HG02610 (cell line): ENCODE results near the gene TADA2B.

ENCODE experiments used
- ATAC-seq: cut with Tn5 transposase; IDR thresholded peaks from one replicate; pipeline ENCODE4 v1.9.1; 2021; ENCODE audit warnings: mild to moderate bottlenecking, moderate library complexity; ENCODE audit not compliant: unreplicated experiment

The TADA2B gene

DNA sequence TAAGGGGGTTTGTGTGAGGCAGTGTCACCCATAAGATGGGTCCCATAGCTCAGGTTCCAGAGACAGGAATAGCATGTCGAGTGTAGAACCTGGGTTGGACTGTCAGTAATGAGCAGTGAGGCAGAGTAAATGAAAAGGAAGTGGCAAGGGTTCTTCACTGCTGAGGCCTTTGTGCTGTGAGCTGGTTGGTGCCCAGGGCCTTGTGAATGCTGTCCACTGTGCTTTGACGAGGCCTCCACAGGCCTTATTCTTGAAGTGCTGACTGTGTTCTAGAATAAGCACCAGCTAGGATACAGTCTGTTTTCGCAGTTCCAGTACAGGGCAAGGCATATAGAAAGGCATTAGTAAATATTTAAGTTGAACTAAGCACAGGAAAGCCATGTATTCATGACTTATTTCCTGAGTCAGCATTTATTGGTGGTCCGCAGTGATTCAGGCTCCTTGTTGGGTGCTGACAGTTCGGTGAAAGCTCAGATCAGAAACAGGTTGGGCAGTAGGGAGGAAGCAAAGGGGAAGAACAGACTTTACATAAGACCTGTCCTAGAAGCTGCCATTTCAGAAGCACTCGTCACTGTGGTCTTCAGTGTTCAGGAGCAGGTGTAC lies 25.6 kb upstream of the TADA2B start:
- ATAC-seq, result no peak

DNA sequence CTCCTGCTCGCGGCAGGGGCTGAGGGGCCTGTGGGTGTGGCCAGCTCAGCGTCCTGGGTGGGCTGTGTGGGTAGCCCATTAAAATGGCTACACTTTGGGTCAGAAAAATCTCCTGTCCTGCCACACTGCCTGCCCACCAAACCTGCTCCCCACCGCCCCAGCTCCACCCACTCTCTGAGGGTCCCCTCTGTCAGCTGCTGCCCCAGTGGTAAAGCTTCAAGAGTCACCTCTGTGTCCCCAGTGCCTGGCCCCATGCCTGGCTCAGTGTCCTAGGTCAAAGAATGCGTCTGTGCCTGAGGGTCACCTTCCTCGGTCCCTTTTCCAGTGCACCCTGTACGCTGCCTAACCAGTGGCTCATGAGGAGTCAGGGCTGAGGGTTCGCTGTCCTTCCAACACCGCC lies 24.9 kb upstream of the TADA2B start:
- no peak for ATAC-seq

DNA sequence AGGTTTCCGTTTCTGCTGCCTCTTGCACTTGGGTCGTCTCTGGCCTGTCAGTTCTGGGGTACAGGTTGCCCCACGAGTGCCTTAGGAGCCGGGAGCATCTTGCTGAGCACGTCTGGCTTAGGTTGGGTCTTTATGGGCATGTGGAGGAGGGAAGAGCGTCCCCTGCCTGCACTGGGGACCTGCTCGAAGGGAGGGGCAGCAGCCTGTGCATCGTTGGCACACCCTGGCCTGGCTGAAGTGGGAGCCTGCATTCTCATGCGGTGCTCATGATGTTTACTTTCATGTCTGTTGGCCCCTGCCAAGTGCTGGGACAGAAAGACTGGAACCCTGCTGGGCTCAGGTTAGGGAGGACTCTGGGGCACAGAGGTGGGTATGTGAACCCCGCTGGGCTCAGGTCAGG lies 23.8 kb upstream of the TADA2B start:
- ATAC-seq, result no peak

DNA sequence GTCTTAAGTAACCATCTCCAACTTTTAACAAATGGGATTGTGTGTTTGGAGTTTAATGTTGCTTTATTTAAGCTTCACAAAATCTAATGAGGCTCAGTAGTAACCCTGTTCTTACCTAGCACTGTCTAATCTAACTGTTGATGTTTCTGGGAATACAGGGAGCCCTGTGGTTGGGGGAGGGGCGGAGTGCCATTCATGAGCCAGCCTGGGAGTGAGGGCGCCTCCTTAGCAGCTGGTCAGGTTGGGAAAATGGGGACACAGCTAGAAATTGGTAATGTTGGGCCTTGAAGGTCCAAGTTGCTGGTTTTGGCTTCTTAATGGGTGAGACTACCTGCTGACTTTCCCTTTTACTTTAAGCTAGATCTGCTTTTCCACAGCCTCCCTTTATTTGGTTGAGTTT lies 22.9 kb upstream of the TADA2B start:
- ATAC-seq, result no peak

DNA sequence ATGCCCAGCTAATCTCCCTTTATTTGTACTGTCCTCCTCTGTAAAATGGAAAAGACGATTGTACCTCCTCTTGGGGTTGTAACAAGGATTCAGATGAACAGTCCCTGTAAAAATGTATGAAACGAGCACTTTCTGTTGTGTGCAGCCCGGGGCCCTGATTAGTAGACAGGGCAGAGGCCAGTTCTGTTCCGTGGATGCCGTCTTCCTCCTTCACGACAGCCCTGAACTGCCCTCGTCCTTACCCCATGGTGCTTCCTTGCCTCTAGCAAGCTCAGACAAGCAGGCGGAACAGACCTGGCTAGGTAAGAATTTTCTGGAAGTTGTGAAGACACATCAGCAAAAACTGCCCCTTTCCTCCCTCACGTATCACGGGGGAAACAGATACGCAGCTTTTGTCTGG lies 22.3 kb upstream of the TADA2B start:
- no peak for ATAC-seq

DNA sequence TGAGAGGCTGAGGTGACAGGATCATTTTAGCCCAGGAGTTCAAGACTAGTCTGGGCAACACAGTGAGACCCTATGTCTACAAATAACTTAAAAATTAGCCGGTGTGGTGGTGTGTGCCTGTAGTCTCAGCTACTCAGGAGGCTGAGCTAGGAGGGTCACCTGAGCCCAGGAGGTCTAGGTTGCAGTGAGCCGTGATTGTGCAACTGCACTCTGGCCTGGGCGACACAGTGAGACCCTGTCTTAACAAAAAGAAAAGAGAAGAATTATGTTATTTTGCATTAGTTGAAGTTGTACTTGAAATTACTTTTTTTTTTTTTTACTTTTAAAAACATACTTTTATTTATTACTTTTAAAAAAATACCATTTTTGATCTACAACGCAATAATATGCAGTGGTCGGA lies 21.8 kb upstream of the TADA2B start:
- ATAC-seq, result no peak

DNA sequence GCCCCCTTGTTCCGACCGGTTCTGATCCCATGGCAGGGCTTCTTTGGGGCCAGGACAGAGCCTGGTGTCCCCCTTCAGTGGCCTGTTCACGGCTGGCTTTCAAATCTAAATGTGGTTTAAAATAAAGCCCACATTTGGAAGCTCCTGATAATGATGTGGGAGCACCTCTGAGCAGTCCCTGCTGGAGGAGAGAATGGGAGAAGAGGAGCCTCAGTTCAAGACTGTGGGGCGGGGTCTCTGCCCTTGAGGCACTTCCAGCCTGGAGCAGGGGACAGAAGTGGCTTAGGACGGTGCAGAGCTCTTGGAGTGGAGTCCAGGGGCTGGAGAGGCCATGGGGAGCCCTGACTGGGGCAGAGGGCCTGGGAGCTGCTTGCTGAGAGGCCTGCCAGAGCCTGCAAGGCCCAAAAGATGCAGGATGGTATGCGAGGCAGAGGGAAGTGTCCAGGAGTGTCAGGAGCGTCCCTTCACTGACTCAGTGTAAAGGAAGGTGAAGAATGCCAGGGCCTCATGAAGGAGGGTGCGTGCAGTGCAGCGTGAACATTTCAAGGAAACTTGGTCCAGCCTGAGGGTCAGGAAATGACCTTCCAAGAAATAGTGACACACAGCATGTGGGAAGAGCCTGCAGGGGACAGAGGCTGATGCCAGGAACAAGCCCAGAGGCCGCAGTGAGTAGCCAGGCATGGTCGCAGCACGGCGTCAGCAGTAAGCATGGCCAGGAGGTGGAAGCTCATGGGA lies 21.1 kb upstream of the TADA2B start:
- ATAC-seq, result no peak

DNA sequence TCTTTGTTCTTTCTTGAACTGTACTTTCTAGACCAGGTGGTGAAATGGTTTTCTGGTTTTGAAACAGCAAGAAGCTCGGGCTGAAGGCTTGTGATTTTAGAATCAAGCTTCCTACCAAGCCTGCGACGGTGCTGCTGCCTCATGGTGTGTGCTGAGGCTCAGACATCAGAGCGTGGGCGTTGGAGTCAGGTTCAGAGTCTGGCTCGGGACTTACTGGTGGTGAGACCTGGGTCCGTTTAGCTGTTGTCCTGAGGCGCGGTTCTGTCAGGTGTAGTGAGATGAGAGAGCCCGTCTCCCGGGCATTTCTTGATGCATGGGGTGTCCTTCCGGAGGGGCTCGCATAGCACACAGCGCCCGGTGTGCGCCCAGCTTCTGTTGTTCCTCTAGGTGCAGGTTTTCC lies 19.7 kb upstream of the TADA2B start:
- no peak for ATAC-seq

DNA sequence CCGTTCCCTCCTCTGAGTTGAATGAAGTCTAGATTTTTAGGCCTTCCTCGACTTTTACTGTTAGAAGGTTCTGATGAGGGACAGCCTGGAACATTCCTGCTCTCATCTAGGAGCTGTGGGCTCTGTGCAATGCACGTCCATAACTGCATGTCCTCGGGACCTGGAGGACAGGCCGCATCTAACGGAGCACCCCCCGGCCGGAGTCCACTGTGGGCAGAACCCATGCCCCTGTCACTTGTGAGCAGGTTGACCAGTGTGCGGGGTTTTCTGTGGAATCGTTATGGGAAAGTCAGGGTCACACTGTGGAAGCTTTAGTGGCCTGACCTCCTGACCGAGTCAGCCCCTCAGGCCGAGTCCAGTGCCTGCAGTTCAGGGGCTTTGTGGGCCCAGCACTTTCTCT lies 19.3 kb upstream of the TADA2B start:
- no peak for ATAC-seq

DNA sequence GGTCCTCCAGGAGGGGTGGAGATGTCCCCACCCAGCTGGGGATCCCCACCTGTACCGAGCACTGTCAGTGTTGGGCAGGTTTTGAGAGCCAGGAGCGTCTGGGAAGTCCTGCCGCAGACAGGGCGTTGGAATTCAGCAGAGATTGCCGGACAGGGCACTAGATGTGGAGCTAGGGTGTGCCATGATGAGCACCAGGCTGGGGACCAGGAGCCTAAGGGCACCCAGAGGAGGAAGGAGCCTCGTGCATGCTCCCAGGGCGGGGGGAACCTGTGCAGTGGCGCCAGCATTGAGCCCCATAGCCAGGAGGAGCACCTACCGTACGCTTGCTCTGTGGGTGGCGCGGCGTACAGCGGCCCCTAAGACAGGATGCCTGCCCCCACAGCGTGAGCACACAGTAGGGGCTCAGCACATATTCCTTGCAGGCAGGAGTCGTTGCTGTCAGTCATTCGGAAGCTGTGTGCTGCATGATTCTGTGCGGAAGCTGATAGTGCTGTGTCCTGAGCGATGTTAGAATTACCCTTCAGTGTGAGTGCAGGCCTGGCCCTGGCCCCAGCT lies 18.8 kb upstream of the TADA2B start:
- ATAC-seq, result no peak

DNA sequence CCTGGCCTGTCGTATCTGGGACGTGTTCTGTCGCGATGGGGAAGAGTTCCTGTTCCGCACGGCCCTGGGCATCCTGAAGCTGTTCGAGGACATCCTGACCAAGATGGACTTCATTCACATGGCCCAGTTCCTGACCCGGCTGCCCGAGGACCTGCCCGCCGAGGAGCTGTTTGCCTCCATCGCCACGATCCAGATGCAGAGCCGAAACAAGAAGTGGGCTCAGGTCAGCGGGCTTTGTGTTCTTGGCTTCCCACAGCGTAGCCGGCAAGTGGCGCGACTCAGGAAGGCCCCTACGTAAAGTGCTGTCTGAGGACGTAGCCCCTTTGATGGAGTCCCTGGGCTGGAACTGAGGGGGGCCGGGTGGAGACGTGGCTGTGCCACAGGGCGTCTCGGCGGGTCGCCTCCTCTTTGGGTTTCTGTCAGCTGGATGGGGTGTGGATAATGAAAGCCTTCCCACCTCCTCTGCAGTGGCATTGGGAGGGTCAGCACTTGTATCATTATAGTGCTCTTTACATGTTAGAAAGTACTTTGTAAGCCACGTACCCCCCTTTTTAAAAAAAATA lies 18.1 kb upstream of the TADA2B start:
- no peak for ATAC-seq

DNA sequence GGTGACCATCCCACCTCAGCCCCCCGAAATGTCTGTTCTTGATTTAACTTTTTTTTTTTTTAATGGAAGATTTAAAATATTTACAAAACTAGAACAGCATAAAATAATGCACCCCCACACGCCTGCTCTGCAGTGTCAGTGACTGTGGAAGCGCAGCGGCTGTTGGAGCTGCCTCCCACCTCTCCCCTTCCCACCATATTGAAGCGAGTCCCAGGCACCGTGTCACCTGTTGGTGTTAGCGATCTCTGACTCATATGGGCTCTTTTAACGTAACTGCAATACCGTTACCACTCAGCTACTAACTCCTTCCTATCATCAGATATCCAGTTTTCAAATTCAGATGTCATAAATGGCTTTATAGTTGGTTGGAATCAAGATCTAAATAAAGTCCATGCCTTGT lies 17.1 kb upstream of the TADA2B start:
- no peak for ATAC-seq

DNA sequence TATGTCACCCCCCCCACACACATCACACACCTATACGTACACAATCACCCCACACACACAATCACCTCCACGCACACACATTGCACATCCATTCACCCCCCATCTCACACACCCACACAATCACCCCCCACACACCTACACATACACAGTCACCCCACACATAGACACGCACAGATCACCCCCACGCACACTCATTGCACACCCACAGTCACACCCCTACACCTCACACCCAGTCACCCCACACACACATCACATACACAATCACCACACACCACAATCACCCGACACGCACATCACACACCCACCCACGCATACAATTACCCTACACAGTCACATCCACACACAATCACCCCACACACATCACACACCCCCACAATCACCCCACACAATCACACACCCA lies 15.9 kb upstream of the TADA2B start:
- ATAC-seq, result no peak

DNA sequence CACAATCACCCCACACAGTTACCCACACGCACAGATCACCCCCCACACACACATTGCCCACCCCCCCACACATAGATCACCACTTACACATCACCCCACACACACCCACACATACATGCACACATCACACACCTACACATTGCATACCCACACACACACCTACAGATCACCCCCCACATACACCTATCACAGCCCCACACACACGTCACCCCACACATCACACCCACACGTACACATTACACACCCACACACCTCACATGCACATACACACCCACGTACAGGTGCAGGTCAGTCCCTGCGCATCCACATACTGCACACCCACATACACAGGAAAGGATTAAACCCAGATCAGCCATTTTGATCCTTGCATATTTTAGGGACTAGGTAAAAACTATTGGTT lies 15.3 kb upstream of the TADA2B start:
- ATAC-seq, result no peak

DNA sequence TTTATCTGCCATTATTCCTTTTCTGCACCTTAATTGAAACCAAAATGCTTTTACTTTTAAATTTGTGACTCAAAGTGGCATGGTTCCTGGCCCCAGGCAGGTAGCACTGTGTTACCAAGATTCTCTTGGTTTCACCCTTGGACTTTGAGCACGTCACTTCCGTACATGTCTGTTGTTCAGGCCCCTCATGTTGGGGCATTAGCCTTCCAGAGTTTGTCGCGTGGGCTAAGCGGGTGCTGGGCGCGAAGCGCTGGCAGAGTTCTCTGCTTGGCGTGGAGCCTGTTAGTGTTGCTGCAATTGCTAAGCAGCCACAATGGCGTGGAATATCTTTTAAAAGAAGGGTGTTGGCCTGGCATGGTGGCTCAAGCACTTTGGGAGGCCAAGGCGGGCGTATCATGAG lies 14.0 kb upstream of the TADA2B start:
- ATAC-seq, result no peak

DNA sequence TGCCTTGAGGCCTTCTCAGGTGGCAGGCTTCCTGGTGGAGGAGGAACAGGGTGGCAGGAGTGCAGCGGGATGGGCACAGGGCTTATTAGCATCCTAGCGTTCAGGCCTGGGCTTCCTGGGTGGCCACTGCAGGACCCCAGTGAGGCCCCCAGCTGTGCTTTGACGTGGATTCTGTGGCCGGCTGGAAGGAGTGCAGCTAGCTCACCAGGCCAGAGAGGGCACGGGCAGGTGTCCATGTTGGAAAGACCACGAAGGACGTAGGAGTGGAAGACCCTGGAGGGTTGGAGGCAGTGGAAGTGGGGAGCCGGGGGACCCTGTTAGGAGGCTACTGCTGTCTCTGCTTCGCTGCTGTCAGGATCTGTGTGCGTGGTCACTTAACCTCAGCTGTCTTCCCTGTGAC lies 13.3 kb upstream of the TADA2B start:
- no peak for ATAC-seq

DNA sequence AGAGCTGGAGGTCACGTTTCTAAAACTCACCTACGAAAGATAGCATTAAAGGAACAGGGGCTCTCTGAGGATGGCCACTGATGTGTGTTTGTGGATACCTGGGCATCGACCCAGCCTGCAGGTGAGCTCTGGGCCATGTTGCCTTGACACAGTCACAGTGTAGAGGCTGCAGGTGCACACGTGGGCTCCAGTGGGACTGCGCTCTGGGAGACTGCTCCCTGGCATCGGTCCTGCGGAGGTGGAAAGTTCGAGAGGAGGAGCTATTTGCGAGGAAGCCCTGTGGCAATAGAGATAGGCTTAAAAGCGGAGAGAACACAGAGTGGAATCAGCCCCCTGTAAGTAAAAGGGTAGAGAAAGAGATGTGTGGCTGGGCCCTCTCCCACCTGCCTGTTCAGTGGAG lies 12.3 kb upstream of the TADA2B start:
- no peak for ATAC-seq

DNA sequence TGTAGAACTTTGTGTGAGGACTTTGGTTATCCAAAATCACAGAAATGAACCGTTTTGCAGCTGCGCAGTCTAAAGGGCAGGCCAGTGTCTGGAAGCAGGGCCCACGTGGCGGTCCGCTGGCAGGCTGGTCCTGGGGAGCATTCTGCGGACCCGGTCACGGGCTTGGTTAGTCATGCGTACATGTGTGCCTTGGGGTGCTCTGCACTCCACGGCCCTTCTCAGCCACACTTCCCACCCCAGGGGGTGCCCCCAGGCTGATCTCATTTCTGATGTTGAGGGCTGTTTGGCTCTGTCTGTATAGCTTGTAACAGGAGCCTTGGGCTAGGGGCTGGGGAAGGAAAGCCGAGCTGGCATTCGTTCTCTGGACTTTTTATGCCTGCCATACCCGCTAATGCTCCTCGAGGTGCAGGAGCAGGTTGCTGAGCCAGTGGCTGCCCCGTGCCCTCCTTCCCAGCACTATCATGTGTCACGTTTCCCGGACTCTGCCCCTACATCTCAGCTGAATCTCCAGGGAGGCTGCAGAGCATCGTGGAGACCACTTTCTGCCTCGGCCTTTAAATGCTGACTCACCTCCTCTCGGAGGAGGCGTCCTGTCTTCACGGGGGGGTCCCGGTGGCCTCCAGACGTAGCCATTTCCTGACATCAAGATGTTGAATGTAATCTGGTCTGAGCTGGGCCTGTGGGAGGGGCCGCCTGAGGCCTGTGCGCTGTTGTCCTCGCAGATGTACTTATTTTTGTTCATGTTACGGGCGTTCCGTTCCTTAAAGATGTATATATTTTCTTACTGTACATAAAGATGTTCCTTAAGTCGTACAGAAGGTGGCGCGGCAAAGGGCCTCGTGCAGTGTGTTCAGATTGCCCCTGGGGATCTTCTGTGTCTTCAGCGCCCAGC lies 11.4 kb upstream of the TADA2B start:
- no peak for ATAC-seq

DNA sequence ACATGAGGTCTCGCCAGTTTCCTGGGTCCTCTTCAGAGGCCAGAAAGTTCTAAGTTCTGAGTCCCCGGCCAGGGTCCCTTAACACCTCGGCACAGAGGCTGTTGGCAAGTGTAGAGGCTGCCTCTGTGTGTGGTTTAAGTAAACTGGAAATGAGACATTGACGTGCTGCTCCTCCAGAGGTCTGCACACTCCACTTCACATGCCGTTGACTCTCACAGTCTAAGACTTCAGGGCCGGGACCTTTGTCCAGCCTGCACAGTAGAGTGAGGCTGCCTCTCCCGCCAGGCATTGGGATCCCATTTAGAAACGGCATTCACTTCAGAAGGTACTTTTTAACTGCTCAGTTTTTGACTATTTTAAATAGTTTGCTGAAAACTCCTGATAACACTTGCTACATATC lies 10.6 kb upstream of the TADA2B start:
- no peak for ATAC-seq

DNA sequence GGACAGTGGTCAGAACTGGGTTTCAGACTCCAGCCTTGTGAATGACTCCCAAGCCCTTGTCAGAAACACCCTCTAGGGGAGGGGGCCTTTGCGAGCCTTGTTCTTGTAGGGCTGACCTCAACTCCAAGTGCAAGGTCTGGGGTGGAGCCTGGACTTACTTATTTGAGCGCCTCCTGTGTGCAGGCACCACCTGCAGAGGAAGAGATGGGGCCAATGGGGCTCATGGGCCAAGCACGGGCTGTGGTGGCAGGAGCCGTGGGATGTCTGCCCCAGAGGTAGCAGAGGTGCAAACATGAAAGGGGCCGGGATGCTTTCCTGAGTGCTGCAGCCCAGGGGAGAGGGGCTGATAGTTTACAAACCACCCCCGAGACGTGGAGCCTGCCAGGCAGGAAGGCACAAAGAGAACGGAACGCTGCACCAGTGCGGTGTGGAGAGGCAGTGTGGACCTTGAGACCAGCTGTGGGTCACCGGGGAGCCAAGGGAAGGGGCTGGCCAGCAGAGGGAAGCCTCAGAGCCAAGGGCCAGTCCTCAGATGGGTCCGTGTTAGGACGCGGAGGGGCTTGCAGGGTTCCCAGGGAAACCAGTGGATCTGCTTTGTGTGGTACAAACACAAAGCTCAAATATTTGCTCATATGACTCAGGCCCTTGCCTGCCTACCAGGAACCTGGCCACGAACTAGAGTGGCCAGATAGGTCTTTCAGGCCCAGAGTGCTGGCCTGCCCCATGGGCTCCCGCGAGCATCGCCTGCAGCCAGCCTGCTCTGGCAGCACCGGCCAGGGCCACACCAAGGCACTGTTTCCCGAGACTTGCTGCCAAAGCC lies 8.7 kb upstream of the TADA2B start:
- no peak for ATAC-seq

DNA sequence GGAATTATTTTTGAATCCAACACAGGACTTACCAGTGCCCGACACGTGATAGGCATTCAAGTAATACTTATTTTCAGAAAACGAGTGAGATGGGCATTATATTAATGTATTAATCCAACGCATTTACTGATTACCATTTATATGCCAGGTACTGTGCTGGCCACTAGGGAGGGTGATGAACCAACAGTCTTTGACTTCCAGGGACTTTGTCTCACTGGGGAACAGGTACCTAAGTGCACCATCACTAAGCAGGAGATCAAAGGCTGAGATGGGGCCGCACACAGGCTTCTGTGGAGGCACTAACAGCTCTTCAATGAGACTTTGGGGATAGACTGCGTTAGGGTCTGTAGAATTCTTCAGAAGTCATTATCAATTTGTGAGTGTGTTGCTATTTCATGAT lies 5.7 kb upstream of the TADA2B start:
- no peak for ATAC-seq
